ENCODE measurements around the gene ANKRD7.

Gene ANKRD7

GRCh38 chr7:118214051-118214832 lies 10.3 kb upstream of the ANKRD7 start:
- Histone ChIP-seq H3K79me1 (replicated peaks; ENCODE audit: low read length, poor library complexity, severe bottlenecking) (no peaks in the 10 kb centered on the region), H3K27me3 (ENCODE audit: control insufficient read depth in 1 of 2, insufficient read depth in 1 of 2, low read length in 2 of 2) (no peaks in the 10 kb centered on the region), H2BK15ac (ENCODE audit: low read depth, poor library complexity, severe bottlenecking) (no peak overlapping the region), H3K4me1 (ENCODE audit: control insufficient read depth, insufficient read depth, low read depth, low read length) (no peaks in the 10 kb centered on the region), H3K9ac (ENCODE audit: low read length) (peak overlapping the region; percentile 91), H3K4me2 (ENCODE audit: low read length, poor library complexity, severe bottlenecking) (no peak overlapping the region), H3K14ac (ENCODE audit: low read length in 2 of 2) (no peak overlapping the region), H3K36me3 (ENCODE audit: control insufficient read depth in 1 of 2, insufficient read depth in 2 of 2, low read depth in 1 of 2, low read length in 2 of 2) (no peaks in the 10 kb centered on the region), H3K4me3 (ENCODE audit: insufficient read depth in 1 of 2, low read depth in 1 of 2, low read length in 2 of 2) (peak overlapping the region in 1 of 2 experiments; percentile 90), H2BK120ac (ENCODE audit: low read depth, low read length) (no peak overlapping the region), H3K27ac (ENCODE audit: low read length, poor library complexity, severe bottlenecking) (no peak overlapping the region), H3K18ac (ENCODE audit: low read depth in 1 of 2, low read length in 2 of 2) (no peak overlapping the region), H2AK5ac (ENCODE audit: low read length, severe bottlenecking) (no peak overlapping the region), H3K23ac (ENCODE audit: low read length in 2 of 2) (no peak overlapping the region), H4K91ac (ENCODE audit: low read length) (no peak overlapping the region), H2BK5ac (ENCODE audit: low read depth, low read length, poor library complexity, severe bottlenecking) (no peak overlapping the region), H3K9me3 (ENCODE audit: control insufficient read depth, low read length) (no peaks in the 10 kb centered on the region), H3K4ac (ENCODE audit: low read depth in 1 of 2, low read length in 2 of 2) (no peak overlapping the region), H2BK12ac (ENCODE audit: low read length in 2 of 2) (no peak overlapping the region), H2AFZ (ENCODE audit: low read depth, low read length) (no peak overlapping the region), H4K8ac (ENCODE audit: low read length) (no peak overlapping the region)
- no peak for DNase-seq
- 95% methylated on average over 49 of the region's 49 CpGs for WGBS

DNA sequence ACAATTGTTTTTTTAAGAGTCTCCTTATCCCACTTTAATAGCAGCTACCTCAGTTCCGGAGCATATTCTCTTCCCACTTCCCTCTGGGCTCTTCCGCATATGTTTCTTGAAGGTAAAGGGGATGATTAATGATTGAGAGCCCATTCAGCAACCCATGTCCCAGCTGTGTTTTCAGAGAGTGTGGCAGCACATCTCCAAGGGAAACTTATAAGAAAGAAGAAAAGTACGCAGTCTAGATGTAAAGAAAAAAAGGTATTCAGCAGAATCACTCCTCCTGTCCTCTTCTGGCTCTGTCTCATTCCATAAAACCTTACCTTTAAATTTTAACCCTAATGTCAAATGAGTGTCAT lies 9.7 kb upstream of the ANKRD7 start:
- Histone ChIP-seq H2BK15ac (ENCODE audit: low read depth, poor library complexity, severe bottlenecking) (no peak overlapping the region), H2BK5ac (ENCODE audit: low read depth, low read length, poor library complexity, severe bottlenecking) (no peak overlapping the region), H3K27ac (ENCODE audit: low read length, poor library complexity, severe bottlenecking) (no peak overlapping the region), H3K9ac (ENCODE audit: low read length) (peak overlapping the region; percentile 91), H2BK12ac (ENCODE audit: low read length in 2 of 2) (no peak overlapping the region), H2AFZ (ENCODE audit: low read depth, low read length) (no peak overlapping the region), H4K8ac (ENCODE audit: low read length) (no peak overlapping the region), H2AK5ac (ENCODE audit: low read length, severe bottlenecking) (no peak overlapping the region), H4K91ac (ENCODE audit: low read length) (no peak overlapping the region), H3K4me2 (ENCODE audit: low read length, poor library complexity, severe bottlenecking) (no peak overlapping the region), H3K27me3 (ENCODE audit: control insufficient read depth in 1 of 2, insufficient read depth in 1 of 2, low read length in 2 of 2) (no peaks in the 10 kb centered on the region), H3K9me3 (ENCODE audit: control insufficient read depth, low read length) (no peaks in the 10 kb centered on the region), H3K4me3 (ENCODE audit: insufficient read depth in 1 of 2, low read depth in 1 of 2, low read length in 2 of 2) (peak overlapping the region in 1 of 2 experiments; percentile 90), H3K4ac (ENCODE audit: low read depth in 1 of 2, low read length in 2 of 2) (no peak overlapping the region), H2BK120ac (ENCODE audit: low read depth, low read length) (no peak overlapping the region), H3K14ac (ENCODE audit: low read length in 2 of 2) (no peak overlapping the region), H3K79me1 (replicated peaks; ENCODE audit: low read length, poor library complexity, severe bottlenecking) (no peaks in the 10 kb centered on the region), H3K36me3 (ENCODE audit: control insufficient read depth in 1 of 2, insufficient read depth in 2 of 2, low read depth in 1 of 2, low read length in 2 of 2) (no peaks in the 10 kb centered on the region), H3K23ac (ENCODE audit: low read length in 2 of 2) (no peak overlapping the region), H3K18ac (ENCODE audit: low read depth in 1 of 2, low read length in 2 of 2) (no peak overlapping the region), H3K4me1 (ENCODE audit: control insufficient read depth, insufficient read depth, low read depth, low read length) (no peaks in the 10 kb centered on the region)
- no peak for DNase-seq
- WGBS = 100% methylated on average over 1 of the region's 3 CpGs

DNA sequence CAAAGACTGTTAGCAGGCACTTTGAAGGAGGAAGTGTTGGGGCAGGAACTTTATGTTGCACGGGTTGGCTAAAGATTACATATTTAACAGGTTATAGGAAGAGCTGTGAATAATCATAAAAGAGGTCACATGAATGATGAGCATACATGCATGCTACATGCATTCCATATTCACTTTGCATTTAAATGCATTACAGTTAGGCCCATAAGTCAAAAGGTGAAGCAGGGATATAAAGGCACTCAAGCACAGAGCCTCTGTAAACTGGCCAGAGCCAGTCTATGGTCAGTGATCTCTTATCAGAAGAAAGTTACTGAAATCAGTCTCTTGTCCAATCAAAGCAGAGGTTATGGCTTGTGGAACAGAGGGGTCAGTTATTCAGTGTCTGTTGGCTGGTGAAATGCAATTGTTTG lies 7.3 kb upstream of the ANKRD7 start:
- Histone ChIP-seq H3K27me3 (ENCODE audit: control insufficient read depth in 1 of 2, insufficient read depth in 1 of 2, low read length in 2 of 2) (no peaks in the 10 kb centered on the region), H3K4ac (ENCODE audit: low read depth in 1 of 2, low read length in 2 of 2) (no peak overlapping the region), H2BK120ac (ENCODE audit: low read depth, low read length) (no peak overlapping the region), H2AK5ac (ENCODE audit: low read length, severe bottlenecking) (no peak overlapping the region), H3K9ac (ENCODE audit: low read length) (no peak overlapping the region), H3K4me1 (ENCODE audit: control insufficient read depth, insufficient read depth, low read depth, low read length) (no peaks in the 10 kb centered on the region), H2BK12ac (ENCODE audit: low read length in 2 of 2) (no peak overlapping the region), H3K9me3 (ENCODE audit: control insufficient read depth, low read length) (no peaks in the 10 kb centered on the region), H3K4me2 (ENCODE audit: low read length, poor library complexity, severe bottlenecking) (no peak overlapping the region), H3K23ac (ENCODE audit: low read length in 2 of 2) (no peak overlapping the region), H3K18ac (ENCODE audit: low read depth in 1 of 2, low read length in 2 of 2) (no peak overlapping the region), H2BK5ac (ENCODE audit: low read depth, low read length, poor library complexity, severe bottlenecking) (no peak overlapping the region), H3K4me3 (ENCODE audit: insufficient read depth in 1 of 2, low read depth in 1 of 2, low read length in 2 of 2) (no peak overlapping the region), H2BK15ac (ENCODE audit: low read depth, poor library complexity, severe bottlenecking) (no peak overlapping the region), H3K79me1 (replicated peaks; ENCODE audit: low read length, poor library complexity, severe bottlenecking) (no peaks in the 10 kb centered on the region), H4K8ac (ENCODE audit: low read length) (no peak overlapping the region), H3K36me3 (ENCODE audit: control insufficient read depth in 1 of 2, insufficient read depth in 2 of 2, low read depth in 1 of 2, low read length in 2 of 2) (no peaks in the 10 kb centered on the region), H2AFZ (ENCODE audit: low read depth, low read length) (no peak overlapping the region), H3K27ac (ENCODE audit: low read length, poor library complexity, severe bottlenecking) (no peak overlapping the region), H4K91ac (ENCODE audit: low read length) (no peak overlapping the region), H3K14ac (ENCODE audit: low read length in 2 of 2) (no peak overlapping the region)
- 80% methylated on average over 1 of the region's 1 CpG for WGBS
- no peak for DNase-seq

DNA sequence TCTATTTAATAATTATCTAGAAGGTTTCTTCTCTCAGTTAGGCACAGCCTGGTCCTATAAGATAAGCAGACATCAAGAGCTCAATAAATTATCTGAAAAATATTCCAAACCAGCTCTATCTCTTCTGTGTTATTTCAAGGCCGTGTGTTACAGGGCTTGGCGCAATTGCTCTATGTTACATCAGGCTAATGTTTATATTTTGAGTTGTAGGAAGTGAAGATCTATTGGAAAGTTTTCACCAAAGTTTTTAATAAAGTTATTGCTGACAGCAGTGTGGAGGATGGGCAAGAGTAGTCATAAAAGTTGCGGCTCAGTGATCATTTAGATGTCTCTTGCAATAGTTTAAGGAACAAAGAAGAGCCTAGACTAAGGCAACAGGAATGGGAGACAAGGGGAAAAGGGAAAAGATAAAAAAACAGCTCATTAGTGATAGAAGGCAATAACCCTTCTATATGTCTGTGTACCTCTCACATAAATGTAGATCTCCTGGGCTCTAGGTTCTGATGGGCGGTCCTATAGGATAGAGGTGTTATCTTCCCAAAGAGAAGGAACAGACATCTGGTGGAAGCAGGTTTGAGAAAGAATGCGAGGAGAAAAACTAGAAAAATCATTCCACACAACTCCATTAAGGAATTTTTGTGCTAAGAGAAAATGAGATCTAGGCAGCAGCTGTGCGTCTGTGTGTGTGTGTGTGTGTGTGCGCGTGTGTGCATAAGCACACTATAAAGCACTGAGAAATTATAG lies 5.9 kb upstream of the ANKRD7 start:
- H3K27ac ChIP-seq (ENCODE audit: low read length, poor library complexity, severe bottlenecking) = no peak overlapping the region
- no peak overlapping the region for H2BK120ac ChIP-seq (ENCODE audit: low read depth, low read length)
- H2AFZ ChIP-seq (ENCODE audit: low read depth, low read length) = no peak overlapping the region
- H3K27me3 ChIP-seq (ENCODE audit: control insufficient read depth in 1 of 2, insufficient read depth in 1 of 2, low read length in 2 of 2) = no peaks in the 10 kb centered on the region
- H3K23ac ChIP-seq (ENCODE audit: low read length in 2 of 2) = no peak overlapping the region
- no peak overlapping the region for H3K4me2 ChIP-seq (ENCODE audit: low read length, poor library complexity, severe bottlenecking)
- no peak overlapping the region for H3K9ac ChIP-seq (ENCODE audit: low read length)
- no peak overlapping the region for H2BK12ac ChIP-seq (ENCODE audit: low read length in 2 of 2)
- H3K9me3 ChIP-seq (ENCODE audit: control insufficient read depth, low read length) = no peaks in the 10 kb centered on the region
- no peaks in the 10 kb centered on the region for H3K36me3 ChIP-seq (ENCODE audit: control insufficient read depth in 1 of 2, insufficient read depth in 2 of 2, low read depth in 1 of 2, low read length in 2 of 2)
- no peak overlapping the region for H2AK5ac ChIP-seq (ENCODE audit: low read length, severe bottlenecking)
- peak; percentile 43 for DNase-seq
- no peaks in the 10 kb centered on the region for H3K79me1 ChIP-seq (replicated peaks; ENCODE audit: low read length, poor library complexity, severe bottlenecking)
- no peak overlapping the region for H3K4me3 ChIP-seq (ENCODE audit: insufficient read depth in 1 of 2, low read depth in 1 of 2, low read length in 2 of 2)
- H4K8ac ChIP-seq (ENCODE audit: low read length) = no peak overlapping the region
- H3K14ac ChIP-seq (ENCODE audit: low read length in 2 of 2) = no peak overlapping the region
- H4K91ac ChIP-seq (ENCODE audit: low read length) = no peak overlapping the region
- 86% methylated on average over 6 of the region's 8 CpGs for WGBS
- no peak overlapping the region for H3K18ac ChIP-seq (ENCODE audit: low read depth in 1 of 2, low read length in 2 of 2)
- no peak overlapping the region for H3K4ac ChIP-seq (ENCODE audit: low read depth in 1 of 2, low read length in 2 of 2)
- H3K4me1 ChIP-seq (ENCODE audit: control insufficient read depth, insufficient read depth, low read depth, low read length) = no peaks in the 10 kb centered on the region
- no peak overlapping the region for H2BK5ac ChIP-seq (ENCODE audit: low read depth, low read length, poor library complexity, severe bottlenecking)
- H2BK15ac ChIP-seq (ENCODE audit: low read depth, poor library complexity, severe bottlenecking) = no peak overlapping the region
